Left renal pelvis (tissue), 4 donors: ENCODE results near the gene ZNF366. TPM values are rescaled to one million over a fixed set of nuclear protein-coding genes. Genes with fewer than 3 reads are reported as not detected.

Source experiments
- DNase-seq, 4 donors: peaks; one replicate each; pipeline ENCODE4 v3.0.0-alpha.2; 2013; ENCODE audit warnings: low read depth in 4 of 4, low spot score in 3 of 4
- polyA plus RNA-seq, 4 donors: library from polyadenylated mRNA; unstranded; fragments of 120-200 nt; gene quantifications; one replicate each; pipeline ENCODE4 v1.2.1, GENCODE V29; 2013; ENCODE audit not compliant: insufficient read length in 4 of 4

Gene ZNF366
- polyA plus RNA-seq, 4 donors, result 1.8 to 4.4 (median 3.9) TPM

DNA sequence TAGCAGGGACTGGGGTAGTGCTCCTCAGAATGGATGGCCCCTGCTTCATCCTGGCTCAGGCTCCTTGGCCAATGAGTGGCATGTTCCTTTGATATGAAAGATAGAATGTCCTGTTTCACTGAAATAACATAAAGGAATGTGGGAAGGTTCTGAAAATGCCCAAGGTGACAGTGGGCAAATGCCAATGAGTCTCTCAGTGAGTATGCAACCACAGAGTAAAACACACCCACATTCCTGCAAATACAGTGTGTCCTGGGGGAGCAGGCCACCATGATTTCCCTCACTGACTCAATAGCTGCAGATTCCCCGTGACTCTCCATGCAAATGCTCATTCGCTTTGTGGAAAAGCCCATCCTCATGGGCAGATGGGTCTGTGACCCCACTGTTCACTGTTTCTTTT lies 36.4 kb downstream of the ZNF366 start:
- no peak for DNase-seq

DNA sequence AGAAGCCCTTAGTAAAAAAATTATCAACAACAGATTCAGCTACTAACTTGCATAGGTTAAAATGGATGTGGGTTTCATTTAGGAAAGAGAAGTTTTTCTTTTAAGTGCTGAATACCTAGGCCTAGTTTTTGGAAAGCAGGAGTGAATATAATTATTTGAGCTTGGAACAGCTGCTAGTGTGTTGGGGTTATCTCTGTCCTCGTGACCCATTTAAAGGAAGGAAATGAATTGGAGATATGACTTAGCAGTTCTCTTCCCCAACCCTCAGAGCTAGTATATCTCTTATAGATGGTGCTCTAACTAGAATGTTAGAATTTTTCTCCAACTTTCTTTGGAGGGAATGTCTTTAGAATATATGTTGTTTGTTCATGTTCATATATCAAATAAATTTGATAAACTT lies 38.6 kb downstream of the ZNF366 start:
- no peak for DNase-seq

DNA sequence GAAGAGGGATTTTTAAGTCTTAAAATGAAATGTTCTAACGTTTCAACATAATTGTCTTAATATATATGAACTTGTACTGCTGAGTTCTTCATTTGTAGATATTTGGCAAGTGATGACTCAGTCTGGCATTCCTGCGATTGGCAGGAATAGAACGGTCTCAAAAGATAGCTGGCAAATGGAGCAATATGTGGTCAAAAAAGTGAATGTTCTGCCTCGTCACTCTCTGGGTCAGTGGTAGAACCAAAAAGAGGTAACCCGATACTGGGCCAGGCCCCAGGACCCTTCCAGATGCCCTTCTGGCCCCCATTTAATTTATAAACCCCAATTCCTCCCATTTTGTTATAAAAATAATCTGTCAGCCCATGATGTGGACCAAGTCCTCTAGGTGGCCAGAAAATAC lies 39.2 kb downstream of the ZNF366 start:
- DNase-seq, result no peak

DNA sequence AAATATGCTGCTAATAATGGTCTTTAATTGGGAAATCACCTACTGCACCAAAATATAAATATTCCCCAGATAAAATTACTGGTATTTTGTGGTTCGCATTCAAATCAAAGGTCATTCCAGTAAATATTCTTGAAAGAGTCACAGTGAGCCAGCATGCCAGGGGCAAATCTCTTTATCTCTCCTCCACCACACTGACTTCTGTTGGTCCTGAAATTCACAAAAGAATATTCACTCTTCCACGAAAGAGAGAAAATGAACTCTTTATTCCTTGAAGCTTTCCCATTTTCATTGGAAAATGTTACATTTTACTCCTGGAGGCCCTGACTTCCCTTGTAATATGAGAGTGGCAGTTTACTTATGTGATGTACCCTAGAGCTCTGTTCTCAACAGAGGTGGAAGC lies 39.7 kb downstream of the ZNF366 start:
- DNase-seq, result no peak

DNA sequence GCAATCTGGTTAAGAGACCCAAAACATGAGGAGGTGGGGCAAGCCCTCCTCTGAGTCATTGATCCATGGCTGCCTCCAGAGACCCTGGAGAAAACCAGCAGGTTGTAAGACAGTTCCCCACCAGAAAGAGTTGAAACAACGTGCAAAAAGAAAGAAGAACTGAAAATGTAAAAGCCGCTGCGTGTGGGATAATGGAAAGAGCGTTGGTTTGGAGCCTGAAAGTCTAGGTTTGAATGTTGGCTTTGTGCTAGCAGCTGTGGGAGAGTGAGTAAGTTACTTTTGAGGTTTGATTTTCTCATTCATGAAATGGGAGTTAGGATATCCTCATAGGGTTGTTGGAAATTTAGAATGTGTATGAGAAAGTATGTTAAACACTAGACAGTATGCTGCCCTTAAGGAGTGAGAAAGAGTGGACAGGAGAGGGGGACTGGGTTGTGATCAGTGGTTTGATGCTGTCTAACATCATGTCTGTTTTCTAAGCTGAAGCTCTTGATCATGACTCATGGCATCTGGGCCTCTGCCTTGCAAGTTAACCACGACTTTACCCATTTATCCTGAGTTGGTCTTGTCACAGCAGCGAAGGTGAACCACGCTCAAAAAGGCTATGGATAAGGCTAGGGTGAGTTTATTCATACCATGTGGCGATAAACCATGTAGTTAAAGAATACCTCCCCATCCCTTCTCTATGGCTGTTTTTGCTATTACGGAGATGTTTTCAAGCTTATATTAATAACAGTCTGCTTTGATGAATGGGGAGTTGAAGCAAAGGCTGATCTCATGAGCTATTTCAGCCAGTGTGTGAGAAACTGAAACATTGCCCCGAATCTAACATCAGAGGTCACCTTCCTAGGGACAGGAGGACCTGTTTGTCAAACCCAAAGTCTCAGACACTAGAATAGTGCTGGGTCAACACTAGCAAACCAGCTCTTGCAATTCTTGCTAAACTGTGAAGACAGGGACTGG lies 41.3 kb downstream of the ZNF366 start:
- DNase-seq, result no peak

DNA sequence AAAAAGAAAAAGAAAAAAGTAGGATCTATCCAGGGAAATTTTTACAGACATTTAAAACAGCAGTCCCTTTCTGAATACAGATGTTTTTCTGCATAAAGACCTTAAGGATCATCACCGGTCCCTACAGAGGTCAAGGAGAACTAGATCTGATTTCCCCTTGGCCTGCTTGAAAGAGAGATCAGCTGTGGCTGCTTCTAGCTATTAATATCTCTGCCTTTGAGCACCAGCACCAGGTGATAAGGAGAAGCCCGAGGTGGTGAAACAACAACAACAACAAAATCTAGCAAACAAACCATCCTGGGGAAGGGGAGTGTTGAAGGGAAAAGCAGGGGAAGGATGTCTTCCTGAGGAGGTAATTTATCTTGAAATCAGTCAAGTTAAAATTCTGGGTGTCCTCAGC lies 42.1 kb downstream of the ZNF366 start:
- DNase-seq, result no peak

DNA sequence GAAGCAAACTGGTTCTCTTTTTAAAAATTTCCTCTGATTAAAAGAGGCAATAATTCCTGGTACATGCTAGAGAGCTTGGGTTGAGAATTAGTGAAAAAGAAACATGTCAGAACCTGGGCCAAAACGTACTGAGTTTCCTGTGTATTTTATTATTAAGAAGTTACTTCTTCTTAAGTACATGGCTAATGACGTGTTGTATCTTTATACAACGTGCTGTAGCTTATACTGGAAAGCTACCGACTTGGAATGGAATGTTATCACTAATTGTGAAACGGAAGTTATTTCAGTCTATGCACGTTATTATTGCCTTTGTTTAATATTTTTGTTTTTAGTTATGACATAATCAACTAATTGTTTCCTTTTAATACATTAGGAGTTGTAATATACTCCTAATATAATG lies 43.1 kb downstream of the ZNF366 start:
- DNase-seq, result no peak

DNA sequence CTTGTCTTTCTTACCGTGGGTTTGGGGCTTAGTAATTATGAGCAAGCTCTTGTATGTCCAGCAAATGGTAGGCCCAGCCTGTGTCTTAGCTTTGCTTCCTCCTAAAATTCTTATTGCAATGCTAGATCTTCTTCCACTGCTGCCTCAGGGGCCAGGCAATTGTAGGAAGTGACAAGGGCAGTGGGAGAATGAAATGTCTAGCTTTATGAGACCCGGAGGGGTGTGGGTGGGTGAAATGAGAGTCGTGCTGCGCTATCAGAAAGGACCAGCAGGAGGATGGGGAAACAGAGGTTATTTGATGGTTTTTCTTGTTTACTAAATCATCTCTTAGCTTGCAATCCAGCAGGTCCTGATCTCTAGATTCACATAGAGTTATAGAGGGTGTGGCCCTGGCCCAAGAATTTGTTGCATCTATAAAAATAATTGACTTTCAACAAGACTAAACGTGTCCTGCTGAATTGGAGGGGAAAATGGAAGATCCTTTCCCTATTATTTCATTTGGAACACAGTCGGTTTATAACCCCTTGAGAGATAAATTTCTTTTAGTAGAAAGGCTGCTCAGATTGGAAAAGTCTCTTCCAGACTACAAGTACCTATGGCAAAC lies 43.7 kb downstream of the ZNF366 start:
- DNase-seq, result no peak

DNA sequence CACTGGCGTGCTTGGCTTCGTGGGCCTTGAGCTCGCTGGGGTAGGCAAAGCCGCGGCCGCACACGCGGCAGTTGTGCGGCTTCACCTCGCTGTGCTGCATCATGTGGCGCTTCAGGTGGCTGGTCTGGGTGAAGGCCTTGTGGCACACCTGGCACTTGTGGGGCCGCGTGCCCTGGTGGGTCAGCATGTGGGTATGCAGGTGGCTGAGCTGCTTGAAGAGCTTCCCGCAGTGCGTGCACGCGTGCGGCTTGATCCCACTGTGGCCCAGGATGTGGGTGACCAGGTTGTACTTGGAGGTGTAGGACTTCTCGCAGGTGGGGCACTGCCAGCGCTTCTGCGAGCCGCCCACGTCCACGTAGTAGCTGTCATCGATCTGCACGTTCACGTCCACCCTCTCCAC lies 46.8 kb downstream of the ZNF366 start:
- no peak for DNase-seq

DNA sequence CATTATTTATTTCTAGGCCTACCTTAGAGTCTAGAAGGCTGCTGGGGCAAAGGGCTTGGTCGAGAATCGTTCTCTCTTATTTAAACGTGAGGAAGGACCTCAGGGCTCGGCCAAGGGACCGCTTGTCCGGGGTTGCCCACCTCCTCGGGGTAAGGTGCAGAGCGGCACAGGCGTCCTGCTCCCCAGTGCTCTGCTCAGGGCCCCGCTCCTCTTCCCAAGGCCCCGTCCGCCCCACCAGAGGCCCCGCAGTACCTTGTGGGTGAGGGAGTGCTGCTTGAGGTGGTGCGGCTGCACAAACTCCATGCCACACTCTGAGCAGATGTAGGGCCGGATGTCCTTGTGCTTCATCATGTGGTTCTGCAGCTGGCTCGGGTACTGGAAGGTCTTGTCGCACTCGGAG lies 47.3 kb downstream of the ZNF366 start:
- no peak for DNase-seq

DNA sequence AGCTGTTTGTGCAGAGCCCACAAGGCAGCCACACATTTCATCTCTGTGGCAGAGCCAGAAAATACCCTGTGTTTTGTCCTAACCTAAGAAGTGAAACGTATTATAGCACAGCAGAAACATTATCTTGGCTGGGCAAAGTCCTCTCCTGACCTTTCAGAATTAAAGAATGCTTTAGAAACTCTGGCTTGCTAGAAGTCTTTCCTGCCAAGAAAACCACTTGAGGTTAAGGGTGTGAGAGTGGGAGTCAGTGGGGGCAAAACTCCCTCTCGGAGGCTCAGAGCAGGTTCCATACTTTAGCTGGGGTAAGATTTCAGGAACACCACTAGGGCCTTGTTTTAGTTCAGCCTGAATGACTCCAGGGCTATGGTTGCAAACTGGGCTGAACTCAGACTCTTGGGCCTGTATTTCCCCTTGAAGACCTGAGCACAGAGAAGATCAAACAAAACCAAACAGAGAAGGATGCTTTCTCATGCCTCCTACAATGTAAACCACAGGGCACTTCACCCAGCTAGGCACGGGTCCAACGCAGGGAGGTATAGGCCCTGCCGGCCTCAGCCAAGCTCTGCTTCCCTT lies 48.0 kb downstream of the ZNF366 start:
- DNase-seq, result peak in 1 of 4 donors; percentile 46

DNA sequence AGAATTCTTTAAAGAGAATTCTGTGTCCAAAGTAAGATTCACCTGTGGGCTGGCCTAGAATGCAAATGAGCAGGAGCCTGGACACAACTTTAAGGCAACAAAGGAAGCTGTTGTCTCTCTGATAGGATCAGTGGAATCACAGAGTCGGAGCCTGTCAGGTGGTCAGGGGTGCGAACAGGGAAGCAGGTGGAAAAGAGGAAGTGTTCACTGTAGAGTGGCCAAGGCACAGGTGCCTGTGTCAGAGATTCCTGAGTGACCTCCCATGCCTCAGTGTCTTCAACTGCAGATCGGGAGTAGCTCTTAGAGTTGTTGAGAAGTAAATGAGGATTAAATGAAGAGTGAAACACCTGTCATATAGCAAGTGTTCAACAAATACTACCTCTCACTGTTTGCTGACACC lies 48.8 kb downstream of the ZNF366 start:
- DNase-seq, result no peak

DNA sequence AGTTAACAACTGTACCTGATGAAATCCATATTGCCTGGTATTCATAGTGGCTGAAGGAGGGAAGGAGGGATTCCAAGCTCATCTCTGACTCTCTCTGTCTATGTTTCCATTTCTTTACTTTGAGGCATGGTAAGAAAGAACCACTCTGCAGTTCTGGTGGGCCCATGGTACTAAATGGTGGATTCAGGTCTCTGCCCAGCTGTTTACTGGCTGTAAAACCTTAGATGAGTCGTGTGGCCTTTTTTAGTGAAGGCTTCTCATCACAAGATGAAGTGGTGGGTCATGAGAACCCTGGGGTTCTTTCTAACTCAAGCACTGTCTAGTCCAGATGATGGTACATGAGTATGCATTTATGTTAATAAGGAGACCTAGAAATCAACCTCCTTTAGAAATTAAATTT lies 49.7 kb downstream of the ZNF366 start:
- DNase-seq, result no peak

DNA sequence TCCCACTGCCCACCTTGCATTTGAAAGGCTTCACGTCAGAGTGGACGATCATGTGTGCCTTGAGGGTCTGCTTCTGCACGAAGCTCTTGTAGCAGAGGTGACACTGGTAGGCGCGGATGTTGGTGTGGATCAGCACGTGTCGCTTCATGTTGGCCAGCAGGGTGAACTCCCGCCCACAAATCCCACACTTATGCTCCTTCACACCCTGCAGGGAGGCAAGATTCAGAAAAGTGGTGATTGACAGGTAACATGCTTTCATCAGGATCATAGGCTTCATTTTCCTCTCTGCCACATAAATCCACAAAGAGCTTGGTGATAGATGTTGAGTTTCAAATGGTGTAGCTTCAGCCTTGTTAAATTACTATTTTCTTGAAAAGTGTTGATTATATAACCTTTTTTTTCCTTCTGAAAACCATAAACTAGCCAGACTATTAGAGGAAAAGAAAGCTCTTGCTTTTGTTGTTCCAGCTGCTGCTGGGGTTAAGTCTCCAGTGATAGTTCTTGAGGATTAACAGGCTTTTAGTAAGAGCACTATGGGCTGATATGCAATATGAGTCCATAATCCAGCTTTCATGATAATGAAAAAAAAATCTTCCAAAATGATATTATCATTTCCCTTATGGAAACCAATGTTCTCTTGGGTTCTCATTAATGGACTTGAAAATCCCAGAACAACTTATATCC lies 50.7 kb downstream of the ZNF366 start:
- DNase-seq, result no peak

DNA sequence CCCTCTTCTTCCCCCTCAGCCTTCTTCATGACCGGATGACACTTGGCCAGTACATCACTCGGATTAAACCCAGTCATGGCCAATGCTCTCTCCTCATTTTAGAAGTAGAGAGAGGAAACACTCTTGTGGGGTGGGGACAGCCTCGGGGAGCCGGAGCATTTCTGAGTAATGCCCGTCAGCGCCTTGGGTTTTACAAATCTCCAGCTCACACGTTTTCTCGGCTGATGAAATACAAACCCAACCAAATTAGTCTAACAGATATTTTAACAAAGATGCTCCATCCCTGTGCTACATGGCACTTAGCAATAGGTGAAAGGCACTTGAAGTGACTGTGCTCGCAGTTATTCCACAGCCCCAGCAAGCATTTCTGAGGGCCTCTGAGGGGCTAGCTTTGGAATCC lies 51.7 kb downstream of the ZNF366 start:
- DNase-seq, result no peak

DNA sequence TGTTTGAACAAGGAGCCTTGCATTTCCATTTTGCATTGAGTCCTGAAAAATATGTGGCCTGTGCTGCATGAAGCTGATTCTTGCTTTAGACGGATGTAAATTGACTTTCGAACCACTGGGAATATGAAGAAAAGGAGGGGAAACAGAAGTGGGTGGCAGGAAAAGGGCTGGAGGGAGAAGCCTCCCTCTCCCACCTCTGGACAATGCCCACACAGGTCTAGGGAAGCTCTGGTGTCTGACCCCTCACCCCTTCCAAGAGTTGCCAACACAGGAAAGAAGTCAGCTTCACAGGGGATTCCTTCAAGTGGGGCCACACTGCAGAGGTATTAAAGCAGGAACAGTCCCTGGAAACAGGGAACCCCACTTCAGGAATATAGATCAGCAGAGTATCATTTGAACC lies 52.2 kb downstream of the ZNF366 start:
- DNase-seq, result no peak

DNA sequence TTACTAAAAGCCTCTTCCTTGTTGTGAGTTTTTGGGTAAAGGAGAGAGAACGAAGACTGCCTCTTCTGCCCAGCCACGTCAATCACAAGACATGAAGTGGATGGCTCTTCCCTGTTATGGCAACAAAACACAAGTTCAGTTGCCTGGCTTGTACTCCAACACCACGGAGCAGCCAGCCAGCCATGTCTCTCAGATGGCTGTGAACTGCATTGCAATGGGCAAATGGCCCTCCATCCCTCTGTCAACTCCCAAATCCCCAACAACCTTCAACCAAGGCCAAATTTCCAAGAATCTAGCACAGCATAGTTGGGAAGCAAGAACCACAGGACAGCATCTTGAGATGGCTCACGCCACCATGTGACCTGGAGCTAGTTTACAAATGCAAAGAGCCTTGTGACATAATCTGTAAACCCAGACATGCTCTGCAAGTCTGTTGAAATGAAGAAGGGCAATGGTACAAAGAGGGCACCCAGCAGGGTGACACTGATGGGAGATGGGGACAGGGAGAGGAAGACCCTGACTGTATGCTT lies 53.9 kb downstream of the ZNF366 start:
- no peak for DNase-seq

DNA sequence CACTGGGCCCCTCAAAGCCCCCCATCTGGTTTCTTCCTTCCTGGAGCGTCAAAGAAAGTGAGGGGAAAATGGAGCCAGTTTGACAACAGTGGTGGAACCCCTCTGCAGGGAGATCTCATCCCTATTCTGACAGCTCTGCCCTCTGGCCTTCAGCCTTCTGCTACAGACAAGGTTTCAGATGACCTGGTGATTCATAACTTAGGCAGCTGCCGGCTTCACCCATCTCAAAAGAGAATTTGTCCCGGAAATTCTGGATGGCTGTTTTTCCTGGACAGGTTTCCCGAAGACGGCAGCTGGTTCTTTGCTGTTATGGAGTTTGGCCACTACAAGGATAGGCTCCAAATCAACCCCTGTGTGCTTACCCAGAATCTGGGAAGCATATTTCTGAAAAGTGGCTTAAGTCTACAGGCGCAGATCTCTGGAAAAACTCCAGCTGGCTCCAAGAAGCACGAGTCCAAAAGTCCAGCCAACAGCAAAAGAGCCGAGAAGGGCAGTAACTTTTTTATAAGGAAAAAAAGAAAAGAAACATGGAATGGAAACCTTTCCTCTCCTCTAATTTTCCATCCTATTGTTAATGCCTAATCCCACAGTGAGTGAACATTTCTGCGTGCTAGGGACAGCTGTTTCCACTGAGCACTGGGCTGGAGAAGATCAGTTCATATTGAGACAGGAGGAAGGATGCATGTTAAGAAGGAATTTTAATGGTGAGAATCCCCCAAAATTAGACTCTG lies 54.5 kb downstream of the ZNF366 start:
- DNase-seq, result peak; percentile 51 to 69 (median 61)

DNA sequence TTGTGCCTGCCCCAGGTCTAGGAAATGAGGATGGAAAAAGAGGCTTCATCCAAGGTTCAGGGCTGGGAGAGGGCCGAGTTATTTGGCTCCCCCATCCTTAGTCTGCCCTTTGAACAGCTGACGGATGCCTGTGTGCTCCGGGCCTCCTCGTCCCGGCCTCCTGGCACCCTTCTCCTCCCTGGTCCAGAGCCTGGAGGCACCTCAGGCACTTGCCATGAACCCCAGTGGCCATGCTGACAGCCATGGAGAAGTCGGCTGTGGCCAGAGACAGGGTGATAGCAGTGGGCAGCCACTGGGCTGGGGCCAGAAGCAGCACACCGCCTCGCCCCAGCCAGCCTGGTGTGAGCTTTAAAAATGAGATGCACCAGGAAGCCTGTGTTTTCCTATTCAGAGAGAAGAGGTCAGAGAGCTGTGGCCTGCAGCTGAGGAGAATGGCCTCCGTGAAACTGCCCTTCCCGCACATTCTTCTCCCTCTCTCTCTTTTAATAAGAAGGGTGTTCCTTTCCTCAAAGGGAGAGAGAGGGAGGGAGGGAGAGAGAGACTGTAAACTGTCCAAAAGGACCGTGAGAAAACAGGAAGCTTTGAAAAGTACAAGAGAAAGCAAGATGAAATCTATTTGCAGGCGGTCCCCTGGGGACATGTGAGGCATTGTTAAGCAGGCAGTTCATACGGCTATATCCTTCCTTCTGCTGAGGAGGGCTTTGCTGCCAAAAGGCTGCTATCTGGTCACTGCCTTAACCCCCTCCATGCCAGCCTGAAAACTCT lies 55.3 kb downstream of the ZNF366 start:
- DNase-seq, result peak; percentile 50 to 55 (median 55)

DNA sequence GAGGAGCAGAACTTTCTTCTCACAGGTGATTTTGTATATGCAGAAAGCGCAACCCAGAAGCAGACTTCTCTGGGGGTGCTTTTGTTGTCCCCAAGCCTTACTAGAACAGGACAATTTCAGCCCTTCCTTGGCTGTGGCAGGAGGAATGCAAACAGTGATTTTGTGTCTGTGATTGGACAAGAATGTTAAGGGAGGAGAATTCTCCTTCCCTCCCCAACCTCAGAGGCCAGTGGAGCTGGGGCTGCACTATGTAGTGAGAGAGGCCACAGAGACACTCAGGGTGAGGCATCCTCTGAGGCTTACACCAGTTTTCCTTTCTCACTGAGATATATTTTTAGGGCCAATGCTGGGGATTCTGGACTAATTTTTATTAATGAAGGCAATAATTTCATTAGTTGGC lies 58.8 kb downstream of the ZNF366 start:
- no peak for DNase-seq
